GM12864 (cell line): ENCODE data around the gene CCDC122.

Source experiments
- DNase-seq: peaks from one replicate; pipeline ENCODE4 v3.0.0-alpha.2; 2011; ENCODE audit warnings: low read depth
- H3K4me3 ChIP-seq: 2 replicates; pipeline ENCODE4 v1.5.1; 2011; ENCODE audit warnings: mild to moderate bottlenecking, low read depth, low read length, control low read depth
- TF ChIP-seq, protein P1 (sequence below): IDR thresholded peaks from 2 replicates; pipeline ENCODE4 v1.5.1; 2011; ENCODE audit warnings: low read depth, mild to moderate bottlenecking, moderate library complexity, low read length, control low read depth, inconsistent platforms; ENCODE audit errors: missing control alignments

The CCDC122 gene

GRCh38 chr13:43877766-43878165 is 1.8 kb downstream of the CCDC122 start:
- TF ChIP-seq, protein P1, sequence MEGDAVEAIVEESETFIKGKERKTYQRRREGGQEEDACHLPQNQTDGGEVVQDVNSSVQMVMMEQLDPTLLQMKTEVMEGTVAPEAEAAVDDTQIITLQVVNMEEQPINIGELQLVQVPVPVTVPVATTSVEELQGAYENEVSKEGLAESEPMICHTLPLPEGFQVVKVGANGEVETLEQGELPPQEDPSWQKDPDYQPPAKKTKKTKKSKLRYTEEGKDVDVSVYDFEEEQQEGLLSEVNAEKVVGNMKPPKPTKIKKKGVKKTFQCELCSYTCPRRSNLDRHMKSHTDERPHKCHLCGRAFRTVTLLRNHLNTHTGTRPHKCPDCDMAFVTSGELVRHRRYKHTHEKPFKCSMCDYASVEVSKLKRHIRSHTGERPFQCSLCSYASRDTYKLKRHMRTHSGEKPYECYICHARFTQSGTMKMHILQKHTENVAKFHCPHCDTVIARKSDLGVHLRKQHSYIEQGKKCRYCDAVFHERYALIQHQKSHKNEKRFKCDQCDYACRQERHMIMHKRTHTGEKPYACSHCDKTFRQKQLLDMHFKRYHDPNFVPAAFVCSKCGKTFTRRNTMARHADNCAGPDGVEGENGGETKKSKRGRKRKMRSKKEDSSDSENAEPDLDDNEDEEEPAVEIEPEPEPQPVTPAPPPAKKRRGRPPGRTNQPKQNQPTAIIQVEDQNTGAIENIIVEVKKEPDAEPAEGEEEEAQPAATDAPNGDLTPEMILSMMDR = no peak
- DNase-seq = no peak
- no peak overlapping the region for H3K4me3 ChIP-seq

DNA sequence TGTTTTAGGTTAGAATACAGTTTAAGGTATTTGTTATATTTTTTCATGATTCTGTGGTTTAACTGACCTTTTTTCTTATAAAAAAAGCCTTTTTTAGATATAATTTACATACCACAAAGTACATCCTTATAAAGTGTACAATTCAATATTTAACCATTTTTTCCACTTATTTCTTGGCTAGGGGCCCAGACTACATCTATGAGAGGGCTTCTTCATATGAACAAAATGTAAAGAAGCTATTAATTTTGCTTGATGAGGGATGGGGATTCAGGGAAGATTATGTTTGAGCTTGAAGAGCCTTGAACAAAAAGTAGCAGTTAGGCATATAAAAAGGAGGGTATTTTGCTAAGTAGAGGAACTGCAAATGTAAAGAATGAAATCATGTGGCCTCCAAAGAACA is 2.2 kb downstream of the CCDC122 start:
- no peak for DNase-seq
- TF ChIP-seq, protein P1 = no peak
- no peak overlapping the region for H3K4me3 ChIP-seq

DNA sequence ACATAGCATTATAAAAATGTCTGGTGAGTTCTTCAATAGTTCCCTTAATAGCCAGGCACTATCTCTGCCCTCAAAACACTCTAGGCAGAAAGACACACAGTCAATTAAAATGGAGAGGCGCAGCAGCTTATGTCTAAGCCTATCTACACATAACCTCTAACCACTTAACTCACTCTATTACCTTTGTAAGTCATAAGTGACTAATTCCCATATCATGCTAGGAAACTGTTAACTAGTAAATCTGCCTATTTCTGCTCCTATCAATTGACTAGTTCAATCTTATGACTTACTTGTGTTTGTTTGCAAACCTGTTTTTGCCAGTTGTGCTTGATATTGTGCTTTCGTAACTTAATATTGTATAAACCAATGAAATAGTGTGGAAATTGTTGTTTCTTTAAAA is 3.2 kb downstream of the CCDC122 start:
- TF ChIP-seq, protein P1 = no peak
- no peak for DNase-seq
- H3K4me3 ChIP-seq = no peak overlapping the region

DNA sequence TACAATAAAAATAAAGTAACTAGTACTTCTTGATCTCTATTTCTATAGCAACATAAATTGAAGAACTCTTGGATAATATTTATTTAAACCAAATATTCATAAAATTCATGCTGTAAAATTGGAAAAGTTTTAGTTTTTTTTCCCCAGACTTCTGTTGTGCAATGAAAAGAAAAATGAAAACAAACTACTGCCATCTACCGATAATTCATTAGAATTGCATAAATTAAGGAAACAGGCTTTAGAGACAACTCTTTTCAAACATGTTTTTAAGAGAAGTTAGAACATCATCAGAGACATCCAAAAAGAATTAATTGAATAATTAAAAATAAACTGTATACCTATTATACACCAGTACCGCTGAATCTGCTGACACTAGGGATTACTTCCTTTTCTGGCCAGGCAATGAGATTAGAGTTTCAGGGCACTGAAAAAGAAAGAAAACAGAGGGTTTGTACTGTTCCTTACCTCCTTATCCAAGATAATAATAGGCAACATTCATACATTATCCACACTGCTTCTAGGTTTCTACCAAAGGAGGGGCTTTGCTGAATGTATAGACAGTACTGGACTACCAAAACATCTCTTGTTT is 4.9 kb downstream of the CCDC122 start:
- no peak for DNase-seq
- TF ChIP-seq, protein P1 = peak; percentile 23
- no peak overlapping the region for H3K4me3 ChIP-seq

DNA sequence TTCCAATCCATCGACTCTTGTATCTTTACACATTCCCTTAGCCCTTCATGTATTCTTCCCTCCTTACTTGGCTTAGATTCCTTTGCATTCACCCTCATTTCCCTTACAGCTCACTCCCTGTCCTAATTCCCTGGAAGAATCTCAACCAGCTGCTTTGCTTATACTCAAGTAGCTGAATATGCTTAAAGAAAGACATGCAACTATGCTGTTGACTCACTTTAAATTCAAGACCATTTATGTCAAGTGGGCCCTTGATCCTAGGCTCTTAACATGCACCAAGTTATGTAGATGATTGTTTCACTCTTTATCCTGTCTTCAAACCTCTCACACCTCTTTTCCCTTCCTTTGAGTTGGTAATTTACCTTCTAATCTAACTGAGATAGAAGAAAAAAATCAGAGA is 7.4 kb downstream of the CCDC122 start:
- DNase-seq = no peak
- no peak overlapping the region for H3K4me3 ChIP-seq
- TF ChIP-seq, protein P1 = no peak

DNA sequence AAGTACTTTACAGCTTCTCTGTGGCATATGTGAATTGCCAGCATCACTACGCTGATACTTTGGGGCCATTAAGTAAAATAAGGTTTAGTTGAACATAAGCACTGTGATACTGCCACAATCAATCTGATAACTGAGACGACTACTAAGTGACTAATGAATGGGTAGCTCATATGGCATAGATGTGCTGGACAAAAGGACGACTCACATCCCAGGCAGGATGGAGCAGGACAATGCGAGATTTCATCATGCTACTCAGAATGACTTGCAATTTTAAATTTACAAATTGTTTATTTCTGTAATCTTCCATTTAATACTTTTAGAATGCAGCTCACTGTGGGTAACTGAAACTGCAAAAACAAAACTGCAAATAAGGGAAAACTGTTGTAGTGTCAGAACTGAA is 13.6 kb downstream of the CCDC122 start:
- TF ChIP-seq, protein P1 = no peak
- no peak overlapping the region for H3K4me3 ChIP-seq
- no peak for DNase-seq

- no peak for DNase-seq
- no peak overlapping the region for H3K4me3 ChIP-seq
- TF ChIP-seq, protein P1 = no peak
Observed at GRCh38 chr13:43864921-43865320, 14.6 kb downstream of the CCDC122 start.
